Measurements from ENCODE around the gene PRTG. TPM values are rescaled to one million over a fixed set of nuclear protein-coding genes. Genes with fewer than 3 reads are reported as not detected.

The PRTG gene
- total RNA-seq, 3 donors from 2014 or later, result 0.41 to 2.0 (median 0.78) TPM

- TF ChIP-seq CTCF (IDR thresholded peaks at IDR 0.05), result no peak
- Histone ChIP-seq H3K4me1 (ENCODE audit: low read depth) (no peaks in the 10 kb centered on the region), H3K36me3 (ENCODE audit: low read depth) (no peaks in the 10 kb centered on the region), H3K4me3 (no peak overlapping the region), H3K9me3 (no peaks in the 10 kb centered on the region)
- intact Hi-C loops (cut with DNase I, micrococcal nuclease), result no loop called here
- no peak for DNase-seq
- ATAC-seq, result no peak
Observed at GRCh38 chr15:55659481-55659880, 83.5 kb downstream of the PRTG start.

GRCh38 chr15:55658886-55659285 is 84.1 kb downstream of the PRTG start:
- Histone ChIP-seq H3K4me3 (no peak overlapping the region), H3K4me1 (ENCODE audit: low read depth) (no peaks in the 10 kb centered on the region), H3K36me3 (ENCODE audit: low read depth) (no peaks in the 10 kb centered on the region), H3K9me3 (no peaks in the 10 kb centered on the region)
- no peak for ATAC-seq
- intact Hi-C loops (cut with DNase I, micrococcal nuclease), result no loop called here
- no peak for DNase-seq
- no peak for TF ChIP-seq CTCF (IDR thresholded peaks at IDR 0.05)

- DNase-seq (no peak), ATAC-seq (no peak)
- Histone ChIP-seq H3K9me3 (no peaks in the 10 kb centered on the region), H3K4me1 (ENCODE audit: low read depth) (no peaks in the 10 kb centered on the region), H3K4me3 (no peak overlapping the region), H3K36me3 (ENCODE audit: low read depth) (no peaks in the 10 kb centered on the region)
- intact Hi-C loops (cut with DNase I, micrococcal nuclease), result no loop called here
- TF ChIP-seq CTCF (IDR thresholded peaks at IDR 0.05), result no peak
Observed at GRCh38 chr15:55654561-55655031, 88.4 kb downstream of the PRTG start.

DNA sequence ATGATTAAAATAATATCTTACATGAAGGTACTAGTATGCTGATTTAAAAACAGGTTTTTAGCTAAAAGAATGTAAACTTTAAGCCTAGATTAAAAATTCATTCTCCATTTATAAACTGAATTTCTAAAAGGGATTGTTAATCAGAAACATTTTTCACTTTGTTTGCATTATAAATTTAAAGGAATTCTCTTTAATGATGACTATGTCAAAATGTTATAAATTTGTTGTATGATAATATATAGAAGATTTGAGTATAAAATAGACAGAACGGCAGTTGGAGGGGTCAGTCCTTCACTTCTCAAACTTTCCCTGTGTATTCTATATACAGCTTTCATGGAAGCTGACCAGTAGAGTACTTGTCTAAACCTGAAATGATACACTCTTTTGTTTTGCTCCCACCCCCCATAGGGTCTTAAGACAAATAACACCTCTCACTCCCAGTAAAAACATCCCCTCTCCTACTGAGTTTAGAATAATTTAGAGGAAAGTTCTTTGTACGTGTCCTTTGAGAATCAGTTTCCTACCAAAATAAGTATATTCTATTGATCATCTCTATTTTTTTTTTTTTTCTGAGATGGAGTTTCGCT is 90.0 kb downstream of the PRTG start:
- intact Hi-C loops (cut with DNase I, micrococcal nuclease), result no loop called here
- Histone ChIP-seq H3K4me3 (no peak overlapping the region), H3K4me1 (ENCODE audit: low read depth) (no peaks in the 10 kb centered on the region), H3K9me3 (no peaks in the 10 kb centered on the region), H3K36me3 (ENCODE audit: low read depth) (no peaks in the 10 kb centered on the region)
- no peak for TF ChIP-seq CTCF (IDR thresholded peaks at IDR 0.05)
- DNase-seq, result no peak
- no peak for ATAC-seq

GRCh38 chr15:55652359-55652758 is 90.6 kb downstream of the PRTG start:
- no peak for TF ChIP-seq CTCF (IDR thresholded peaks at IDR 0.05)
- intact Hi-C loops (cut with DNase I, micrococcal nuclease), result no loop called here
- no peaks in the 10 kb centered on the region for H3K4me1 ChIP-seq (ENCODE audit: low read depth)
- no peaks in the 10 kb centered on the region for H3K9me3 ChIP-seq
- ATAC-seq (no peak), DNase-seq (no peak)
- no peaks in the 10 kb centered on the region for H3K36me3 ChIP-seq (ENCODE audit: low read depth)
- H3K4me3 ChIP-seq, result no peak overlapping the region

- DNase-seq (no peak), ATAC-seq (no peak)
- no peak for TF ChIP-seq CTCF (IDR thresholded peaks at IDR 0.05)
- no peaks in the 10 kb centered on the region for H3K4me1 ChIP-seq (ENCODE audit: low read depth)
- intact Hi-C loops (cut with DNase I, micrococcal nuclease), result loop anchor here (5.0 kb wide), 1 partner anchor 198 kb away; no protein-coding TSS in a partner anchor
- no peaks in the 10 kb centered on the region for H3K9me3 ChIP-seq
- H3K36me3 ChIP-seq (ENCODE audit: low read depth), result no peaks in the 10 kb centered on the region
- H3K4me3 ChIP-seq, result no peak overlapping the region
Observed at GRCh38 chr15:55649058-55649423, 93.9 kb downstream of the PRTG start.
